MM.1S (cell line): ENCODE measurements around the gene SLC51A.
"Not testable (repeated sequence)": the region's sequence is repeated elsewhere in the genome, so short reads cannot be mapped to it uniquely, and the experiment has no call there.

Experiments used
- DNase-seq: peaks from one replicate; pipeline ENCODE4 v3.0.0-alpha.2; 2015
- H2AFZ ChIP-seq: fragments of 300-600 bp; sonication (generic); 2 replicates; pipeline ENCODE4 v1.6.0; 2016; ENCODE audit warnings: antibody characterized with exemption, low read length
- H3F3A ChIP-seq: fragments of 300-600 bp; sonication (generic); 2 replicates; pipeline ENCODE4 v1.6.1; 2016; ENCODE audit warnings: mild to moderate bottlenecking, antibody characterized with exemption, low read length, moderate library complexity, mixed read lengths; ENCODE audit not compliant: insufficient read depth
- H3K27ac ChIP-seq: fragments of 300-600 bp; sonication (generic); 2 replicates; pipeline ENCODE4 v1.5.1; 2016; ENCODE audit warnings: mild to moderate bottlenecking, low read length
- H3K27me3 ChIP-seq: fragments of 300-600 bp; sonication (generic); replicated peaks from 2 replicates; pipeline ENCODE4 v1.6.0; 2016; ENCODE audit warnings: low read length; ENCODE audit not compliant: insufficient read depth
- H3K36me3 ChIP-seq: fragments of 300-600 bp; sonication (generic); replicated peaks from 2 replicates; pipeline ENCODE4 v1.6.1; 2016; ENCODE audit warnings: mild to moderate bottlenecking, low read length, mixed read lengths; ENCODE audit not compliant: insufficient read depth
- H3K4me1 ChIP-seq: fragments of 300-600 bp; sonication (generic); 2 replicates; pipeline ENCODE4 v1.6.1; 2016; ENCODE audit warnings: low read length, mixed read lengths
- H3K4me2 ChIP-seq: fragments of 300-600 bp; sonication (generic); 2 replicates; pipeline ENCODE4 v1.6.0; 2016; ENCODE audit warnings: low read depth, low read length
- H3K4me3 ChIP-seq: fragments of 300-600 bp; sonication (generic); 2 replicates; pipeline ENCODE4 v1.5.1; 2016; ENCODE audit warnings: low read length, mixed read lengths
- H3K79me2 ChIP-seq: fragments of 300-600 bp; sonication (generic); 2 replicates; pipeline ENCODE4 v1.6.1; 2016; ENCODE audit warnings: mixed run types, low read length, mixed read lengths
- H3K9ac ChIP-seq: fragments of 300-600 bp; sonication (generic); 2 replicates; pipeline ENCODE4 v1.6.1; 2016; ENCODE audit warnings: low read length, mixed read lengths
- H3K9me2 ChIP-seq: fragments of 300-600 bp; sonication (generic); replicated peaks from 2 replicates; pipeline ENCODE4 v1.6.1; 2016; ENCODE audit warnings: mild to moderate bottlenecking, low read length, mixed read lengths; ENCODE audit not compliant: insufficient read depth
- H3K9me3 ChIP-seq: fragments of 300-600 bp; sonication (generic); replicated peaks from 2 replicates; pipeline ENCODE4 v1.6.1; 2016; ENCODE audit warnings: mild to moderate bottlenecking, low read length, mixed read lengths; ENCODE audit not compliant: insufficient read depth
- H4K20me1 ChIP-seq: fragments of 300-600 bp; sonication (generic); 2 replicates; pipeline ENCODE4 v1.6.1; 2016; ENCODE audit warnings: mild to moderate bottlenecking, low read length, moderate library complexity, mixed read lengths; ENCODE audit not compliant: insufficient read depth
- EZH2 ChIP-seq: fragments of 300-600 bp; sonication (generic); optimal IDR thresholded peaks from 2 replicates; pipeline ENCODE3; 2017; ENCODE audit warnings: low read depth, mild to moderate bottlenecking, antibody characterized with exemption, low read length, mixed read lengths
- EZH2phosphoT487 ChIP-seq: fragments of 300-600 bp; sonication (generic); IDR thresholded peaks from 2 replicates; pipeline ENCODE4 v1.6.1; 2018; ENCODE audit warnings: antibody characterized with exemption, low read length
- TF ChIP-seq, protein P1 (sequence below): fragments of 300-600 bp; sonication (generic); IDR thresholded peaks from 2 replicates; pipeline ENCODE4 v1.5.1; 2016; ENCODE audit warnings: antibody characterized with exemption, low read length, mixed read lengths

The SLC51A gene

GRCh38 chr3:196181127-196181546 is 35.2 kb upstream of the SLC51A start:
- no peaks in the 10 kb centered on the region for H3K9me2 ChIP-seq
- H3K9me3 ChIP-seq: no peaks in the 10 kb centered on the region
- DNase-seq: no peak
- no peaks in the 10 kb centered on the region for H3K4me1 ChIP-seq
- H3K4me3 ChIP-seq: no peak overlapping the region
- no peaks in the 10 kb centered on the region for H3K27me3 ChIP-seq
- no peaks in the 10 kb centered on the region for H3K79me2 ChIP-seq
- H3K36me3 ChIP-seq: no peaks in the 10 kb centered on the region
- TF ChIP-seq, protein P1, sequence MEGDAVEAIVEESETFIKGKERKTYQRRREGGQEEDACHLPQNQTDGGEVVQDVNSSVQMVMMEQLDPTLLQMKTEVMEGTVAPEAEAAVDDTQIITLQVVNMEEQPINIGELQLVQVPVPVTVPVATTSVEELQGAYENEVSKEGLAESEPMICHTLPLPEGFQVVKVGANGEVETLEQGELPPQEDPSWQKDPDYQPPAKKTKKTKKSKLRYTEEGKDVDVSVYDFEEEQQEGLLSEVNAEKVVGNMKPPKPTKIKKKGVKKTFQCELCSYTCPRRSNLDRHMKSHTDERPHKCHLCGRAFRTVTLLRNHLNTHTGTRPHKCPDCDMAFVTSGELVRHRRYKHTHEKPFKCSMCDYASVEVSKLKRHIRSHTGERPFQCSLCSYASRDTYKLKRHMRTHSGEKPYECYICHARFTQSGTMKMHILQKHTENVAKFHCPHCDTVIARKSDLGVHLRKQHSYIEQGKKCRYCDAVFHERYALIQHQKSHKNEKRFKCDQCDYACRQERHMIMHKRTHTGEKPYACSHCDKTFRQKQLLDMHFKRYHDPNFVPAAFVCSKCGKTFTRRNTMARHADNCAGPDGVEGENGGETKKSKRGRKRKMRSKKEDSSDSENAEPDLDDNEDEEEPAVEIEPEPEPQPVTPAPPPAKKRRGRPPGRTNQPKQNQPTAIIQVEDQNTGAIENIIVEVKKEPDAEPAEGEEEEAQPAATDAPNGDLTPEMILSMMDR: no peak
- TF ChIP-seq EZH2phosphoT487 (no peak), EZH2 (no peak)
- H3F3A ChIP-seq: no peaks in the 10 kb centered on the region
- H2AFZ ChIP-seq: no peak overlapping the region
- no peaks in the 10 kb centered on the region for H4K20me1 ChIP-seq
- no peak overlapping the region for H3K27ac ChIP-seq
- no peak overlapping the region for H3K4me2 ChIP-seq
- H3K9ac ChIP-seq: no peak overlapping the region

- H3K27me3 ChIP-seq, H3F3A ChIP-seq, H4K20me1 ChIP-seq, H3K9me3 ChIP-seq, DNase-seq, H3K9ac ChIP-seq, H3K9me2 ChIP-seq, H3K4me3 ChIP-seq, H2AFZ ChIP-seq, H3K4me2 ChIP-seq, H3K79me2 ChIP-seq, H3K27ac ChIP-seq, H3K36me3 ChIP-seq, H3K4me1 ChIP-seq: not testable (repeated sequence)
Measured at GRCh38 chr3:196184169-196184432, 32.2 kb upstream of the SLC51A start.

- Histone ChIP-seq H3K4me2 (no peak overlapping the region), H4K20me1 (no peaks in the 10 kb centered on the region), H3F3A (no peaks in the 10 kb centered on the region), H3K9me3 (no peaks in the 10 kb centered on the region), H2AFZ (no peak overlapping the region), H3K27me3 (no peaks in the 10 kb centered on the region), H3K4me1 (peaks cover 8% of the 10 kb centered on the region), H3K4me3 (no peak overlapping the region), H3K27ac (no peak overlapping the region), H3K9me2 (no peaks in the 10 kb centered on the region), H3K36me3 (no peaks in the 10 kb centered on the region), H3K9ac (no peak overlapping the region), H3K79me2 (no peaks in the 10 kb centered on the region)
- no peak for TF ChIP-seq EZH2
- TF ChIP-seq EZH2phosphoT487: no peak
- TF ChIP-seq, protein P1: no peak
- no peak for DNase-seq
Measured at GRCh38 chr3:196184881-196185280, 31.5 kb upstream of the SLC51A start.

DNA sequence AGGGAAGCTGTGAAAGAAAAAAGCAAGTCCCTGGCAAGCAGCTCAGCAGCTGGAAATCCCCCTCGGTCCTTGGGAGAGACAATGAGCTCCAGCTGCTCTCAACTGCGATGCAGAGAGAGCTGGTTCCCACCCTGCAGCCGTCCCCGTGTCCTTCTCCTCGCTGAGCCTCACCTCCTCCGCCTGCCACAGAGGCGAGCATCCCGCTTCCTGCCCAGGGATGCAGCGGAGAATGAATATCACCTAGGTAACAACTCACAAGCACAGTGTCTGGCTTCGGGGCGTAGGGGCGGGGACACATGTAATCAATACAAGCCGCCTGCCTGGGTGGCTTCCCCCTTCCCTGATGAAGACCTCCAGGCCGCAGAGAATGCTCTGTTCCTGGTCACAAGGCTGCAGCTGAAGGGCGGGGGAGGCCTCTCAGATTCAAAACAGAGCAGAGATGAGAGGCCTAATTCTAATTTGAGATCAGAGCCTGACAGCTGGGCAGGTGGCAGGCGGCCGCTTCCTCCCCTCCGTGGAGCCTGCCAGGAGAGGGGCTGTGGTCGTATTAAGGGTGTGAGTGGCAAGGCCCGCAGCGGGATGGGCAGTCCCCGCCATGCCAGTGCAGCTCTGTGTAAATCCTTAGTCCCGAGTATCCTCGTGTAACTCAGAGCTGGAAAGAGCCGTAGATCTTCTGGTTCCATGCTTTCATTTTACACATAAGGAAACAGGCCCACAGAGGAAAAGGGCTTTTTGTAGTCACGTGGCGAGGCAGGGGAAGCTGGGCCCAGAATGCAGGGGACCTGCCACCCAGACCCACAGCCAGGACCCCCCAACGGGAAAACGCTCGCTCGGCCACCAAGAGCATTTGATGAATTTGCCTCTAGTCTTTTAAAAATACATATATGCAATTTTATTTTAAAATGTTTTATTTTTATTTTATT is 29.4 kb upstream of the SLC51A start:
- Histone ChIP-seq H3K27ac (peak overlapping the region; percentile 37; the same call in 1 of the 2 replicates), H4K20me1 (no peaks in the 10 kb centered on the region), H3K9ac (peak overlapping the region; percentile 57; the same call in 1 of the 2 replicates), H3K4me3 (peak overlapping the region; percentile 33; the same call in 1 of the 2 replicates), H3K79me2 (no peaks in the 10 kb centered on the region), H3K9me2 (no peaks in the 10 kb centered on the region), H3K9me3 (no peaks in the 10 kb centered on the region), H3F3A (no peaks in the 10 kb centered on the region), H2AFZ (peak overlapping the region; percentile 87), H3K4me1 (peaks cover 8% of the 10 kb centered on the region), H3K27me3 (no peaks in the 10 kb centered on the region), H3K36me3 (no peaks in the 10 kb centered on the region), H3K4me2 (peak overlapping the region; percentile 87)
- DNase-seq: peak; percentile 44
- TF ChIP-seq, protein P1: no peak
- TF ChIP-seq EZH2phosphoT487 (no peak), EZH2 (no peak)
